HepG2 (cell line): ENCODE data around the gene GPC4. TPM values are rescaled to one million over a fixed set of nuclear protein-coding genes. Genes with fewer than 3 reads are reported as not detected.

Experiments
- ATAC-seq: fragments of 200-7000 bp; cut with Tn5 transposase; 3 replicates; pipeline ENCODE4 v1.9.1; 2020; ENCODE audit warnings: mild to moderate bottlenecking, moderate library complexity
- BruUV-seq: library from RNA; stranded (reverse); fragments of 400-500 nt; replicated peaks from 2 replicates; lab custom pipeline; 2021; lab: Mats Ljungman, UMichigan
- CTCF ChIA-PET: fragments of 300-600 bp; formaldehyde crosslinking; extraction: SDS; loops from one replicate; lab custom pipeline; 2021; ENCODE audit warnings: low total read pairs, inconsistent platforms, low intra/inter-chr PET ratio; lab: Yijun Ruan, JAX
- POLR2A ChIA-PET: fragments of 350-600 bp; sonication (Branson Sonifier 250); formaldehyde crosslinking; loops from one replicate; lab custom pipeline; 2020; ENCODE audit warnings: antibody characterized with exemption, inconsistent platforms; lab: Yijun Ruan, JAX
- DNase-seq: peaks from one replicate; pipeline ENCODE4 v3.0.0-alpha.2; 2015; ENCODE audit warnings: low spot score
- FAIRE-seq: peaks from 3 replicates; lab custom pipeline; 2011; peaks lifted over from hg19 to GRCh38; lab: Jason Lieb, UNC
- H2AFZ ChIP-seq: one replicate; pipeline ENCODE4 v1.6.1; 2011; ENCODE audit warnings: low read length, inconsistent platforms
- H3K27ac ChIP-seq: fragments of 300-600 bp; 3 replicates; pipeline ENCODE4 v1.8.0; 2011; ENCODE audit warnings: mixed run types, mild to moderate bottlenecking, mixed read lengths, low read length, inconsistent platforms; ENCODE audit not compliant: insufficient read depth; ENCODE audit errors: extremely low read length
- H3K27me3 ChIP-seq, 2 experiments: fragments of 200-600 bp in 1 of 2; 2 replicates in 1 of 2; 3 replicates in 1 of 2; pipeline versions ENCODE4 v1.6.0 to v1.8.0; 2011; ENCODE audit warnings: low read length in 2 of 2, mild to moderate bottlenecking in 2 of 2, moderate library complexity in 2 of 2, inconsistent platforms in 1 of 2; ENCODE audit not compliant: insufficient read depth in 2 of 2, control insufficient read depth in 1 of 2
- H3K36me3 ChIP-seq, 2 experiments: fragments of 200-600 bp in 1 of 2; replicated peaks in 1 of 2; 2 replicates in 1 of 2; 3 replicates in 1 of 2; pipeline versions ENCODE4 v1.5.1 to v1.8.0; 2011; ENCODE audit warnings: low read length in 2 of 2, inconsistent platforms in 1 of 2; ENCODE audit not compliant: insufficient read depth in 2 of 2, control insufficient read depth in 1 of 2
- H3K4me1 ChIP-seq: 2 replicates; pipeline ENCODE4 v1.5.1; 2012; ENCODE audit warnings: low read length, inconsistent platforms; ENCODE audit not compliant: insufficient read depth
- H3K4me2 ChIP-seq: 2 replicates; pipeline ENCODE4 v1.6.0; 2011; ENCODE audit warnings: low read depth, low read length, inconsistent platforms
- H3K4me3 ChIP-seq, 3 experiments: fragments of 200-600 bp in 1 of 3; sonication (generic), shearing (Covaris generic) in 1 of 3; replicated peaks in 1 of 3; 2 replicates each; pipeline ENCODE4 v1.5.1; 2011 to 2016; ENCODE audit warnings: low read length in 3 of 3, inconsistent platforms in 2 of 3, low read depth in 2 of 3, mild to moderate bottlenecking in 2 of 3, control low read depth in 1 of 3, mixed read lengths in 1 of 3; ENCODE audit not compliant: insufficient read depth in 1 of 3
- H3K79me2 ChIP-seq: one replicate; pipeline ENCODE4 v1.6.1; 2011; ENCODE audit warnings: low read length, inconsistent platforms; ENCODE audit not compliant: insufficient read depth
- H3K9ac ChIP-seq: 2 replicates; pipeline ENCODE4 v1.6.0; 2011; ENCODE audit warnings: mild to moderate bottlenecking, low read depth, low read length, inconsistent platforms; ENCODE audit not compliant: insufficient read depth
- H3K9me3 ChIP-seq: 2 replicates; pipeline ENCODE4 v1.5.1; 2012; ENCODE audit warnings: mild to moderate bottlenecking, low read length
- H4K20me1 ChIP-seq: 2 replicates; pipeline ENCODE4 v1.6.0; 2011; ENCODE audit warnings: inconsistent platforms, mild to moderate bottlenecking, low read length, moderate library complexity; ENCODE audit not compliant: insufficient read depth
- CBX5 ChIP-seq: sonication (generic); formaldehyde crosslinking; IDR thresholded peaks from 2 replicates; pipeline ENCODE4 v1.4.0; 2020; ENCODE audit warnings: missing genetic modification reagents, borderline replicate concordance
- KDM5B ChIP-seq: sonication (generic); formaldehyde crosslinking; IDR thresholded peaks from 2 replicates; pipeline ENCODE4 v1.4.0; 2020; ENCODE audit warnings: missing genetic modification reagents, mild to moderate bottlenecking, borderline replicate concordance
- MED1 ChIP-seq: sonication (generic); formaldehyde crosslinking; IDR thresholded peaks from 2 replicates; pipeline ENCODE4 v1.4.0; 2020; ENCODE audit warnings: missing genetic modification reagents
- MXI1 ChIP-seq: IDR thresholded peaks from 3 replicates; pipeline ENCODE4 v1.6.1; 2012; ENCODE audit warnings: low read depth, low read length, inconsistent platforms, borderline replicate concordance
- NPAS2 ChIP-seq: sonication (generic); formaldehyde crosslinking; IDR thresholded peaks from 2 replicates; pipeline ENCODE4 v1.8.0; 2022; ENCODE audit warnings: mild to moderate bottlenecking, missing genetic modification reagents, borderline replicate concordance
- PHB2 ChIP-seq: fragments of 450-650 bp; IDR thresholded peaks from 2 replicates; pipeline ENCODE4 v1.6.1; 2018; ENCODE audit not compliant: partially characterized antibody
- SMAD9 ChIP-seq: sonication (generic); formaldehyde crosslinking; IDR thresholded peaks from 2 replicates; pipeline ENCODE4 v1.5.1; 2020; ENCODE audit warnings: mild to moderate bottlenecking, missing genetic modification reagents
- ZMYM4 ChIP-seq: sonication (generic); formaldehyde crosslinking; IDR thresholded peaks from 2 replicates; pipeline ENCODE4 v1.8.1; 2023; ENCODE audit warnings: mild to moderate bottlenecking, missing genetic modification reagents
- WGBS: methylation state at CpG from one replicate; pipeline ENCODE4 v1.1.6; 2017; ENCODE audit warnings: low lambda C conversion rate; 5-methylcytosine and 5-hydroxymethylcytosine counted together
- in situ Hi-C: cut with HindIII; loops from 2 replicates; pipeline ENCODE4 v1.10.0; 2017; ENCODE audit warnings: low pct_unique_long_range_greater_than_20kb; ENCODE audit not compliant: extremely low pct_ligation_motif_present
- intact Hi-C: fragments of 100-400 bp; cut with micrococcal nuclease; formaldehyde crosslinking; loops from one replicate; pipeline ENCODE4 v1.10.0; 2022; ENCODE audit not compliant: unreplicated experiment
- polyA plus RNA-seq, 8 experiments: library from polyadenylated mRNA; depleted of rRNA in 3 of 8; stranded (reverse) in 7 of 8; unstranded in 1 of 8; fragments of >200 nt; fragmentation: Illumina TruSeq in 4 of 8; extraction: Trizol in 4 of 8; gene quantifications; 2 replicates each; pipeline versions ENCODE4 v1.2.1 to v1.2.3, GENCODE V29; 2011 to 2016; ENCODE audit warnings: low read depth in 4 of 8, missing spikeins in 1 of 8, mixed read lengths in 1 of 8; ENCODE audit not compliant: insufficient read depth in 1 of 8
- total RNA-seq, 5 experiments: library from RNA; depleted of rRNA; stranded (reverse); fragments of >200 nt; fragmentation: Illumina TruSeq; extraction: Trizol; gene quantifications; 2 replicates each; pipeline ENCODE4 v1.2.3, GENCODE V29; 2016; ENCODE audit warnings: low read depth in 1 of 5
- TF ChIP-seq, protein P1 (sequence below): sonication (generic); formaldehyde crosslinking; IDR thresholded peaks from 2 replicates; pipeline ENCODE4 v1.4.0; 2020; ENCODE audit warnings: missing genetic modification reagents

The GPC4 gene
- total and polyA plus RNA-seq, 2 of the 13 experiments (the other 11 are each of a cell fraction or from before 2014, with no cell fraction given) = 0.29 to 0.38 TPM

DNA sequence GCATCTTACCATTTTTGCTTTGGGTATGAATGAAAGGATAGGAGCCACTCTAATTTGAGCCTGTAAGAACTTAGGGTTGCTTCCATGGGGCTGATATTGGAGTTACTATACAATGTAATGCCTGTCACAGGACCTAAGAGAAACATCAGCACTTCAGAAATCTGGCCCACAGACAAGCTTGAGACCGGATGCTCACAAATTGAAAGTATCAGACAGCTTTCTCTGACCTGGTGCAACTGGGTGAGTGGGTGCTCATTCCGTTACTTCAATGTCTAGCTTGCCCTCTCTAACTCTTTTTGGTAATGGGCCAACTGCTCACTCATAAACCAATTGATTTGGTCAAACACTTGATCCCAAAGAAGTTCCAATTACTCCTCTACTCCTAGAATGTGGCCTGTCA lies 62.1 kb downstream of the GPC4 start:
- Histone ChIP-seq H3K9ac (no peak overlapping the region), H3K4me2 (no peak overlapping the region), H3K79me2 (no peaks in the 10 kb centered on the region), H3K4me1 (no peaks in the 10 kb centered on the region), H3K36me3 (no peaks in the 10 kb centered on the region), H3K9me3 (no peaks in the 10 kb centered on the region), H4K20me1 (no peaks in the 10 kb centered on the region), H3K4me3 (no peak overlapping the region), H2AFZ (no peak overlapping the region), H3K27me3 (no peaks in the 10 kb centered on the region; a peak in 1 of 5 replicates), H3K27ac (no peak overlapping the region)
- no peak for TF ChIP-seq MED1 (CRISPR knock-in tag)
- ATAC-seq (no peak), DNase-seq (no peak), FAIRE-seq (no peak)
- POLR2A ChIA-PET = no interaction called here
- in situ Hi-C loops = no loop called here
- intact Hi-C loops = no loop called here
- no CpG with 5 or more reads among the region's 2 CpGs for WGBS
- CTCF ChIA-PET = no interaction called here
- no TSS peak for BruUV-seq

DNA sequence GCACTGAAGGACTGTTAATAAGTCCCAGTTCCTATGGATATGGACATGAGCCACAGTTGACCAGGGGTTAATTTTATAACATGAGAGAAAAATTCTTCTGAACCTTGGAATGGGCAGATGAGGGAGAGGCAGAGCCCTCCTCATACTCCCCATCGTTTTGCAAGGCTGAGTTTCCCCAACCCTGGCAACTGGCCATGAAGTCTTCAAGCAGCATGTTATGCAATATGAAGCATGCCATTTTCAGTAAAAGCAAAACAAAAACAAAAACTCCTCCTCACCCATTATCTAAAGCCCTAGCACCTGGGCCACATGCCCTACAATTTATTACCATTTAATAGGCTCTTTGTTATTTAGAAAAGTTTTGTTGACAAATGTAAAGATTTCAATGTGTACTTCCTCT lies 64.5 kb downstream of the GPC4 start:
- Histone ChIP-seq H3K4me3 (no peak overlapping the region), H3K27me3 (no peaks in the 10 kb centered on the region; a peak in 1 of 5 replicates), H3K9ac (no peak overlapping the region), H3K4me1 (no peaks in the 10 kb centered on the region), H3K4me2 (no peak overlapping the region), H3K9me3 (no peaks in the 10 kb centered on the region), H2AFZ (no peak overlapping the region), H3K36me3 (no peaks in the 10 kb centered on the region), H3K27ac (no peak overlapping the region), H4K20me1 (no peaks in the 10 kb centered on the region), H3K79me2 (no peaks in the 10 kb centered on the region)
- BruUV-seq = no TSS peak
- TF ChIP-seq NPAS2 (CRISPR knock-in tag) (no peak), ZMYM4 (CRISPR knock-in tag) (no peak), CBX5 (CRISPR knock-in tag) (no peak), MXI1 (no peak), SMAD9 (CRISPR knock-in tag) (no peak), PHB2 (no peak), KDM5B (no peak)
- TF ChIP-seq, protein P1, sequence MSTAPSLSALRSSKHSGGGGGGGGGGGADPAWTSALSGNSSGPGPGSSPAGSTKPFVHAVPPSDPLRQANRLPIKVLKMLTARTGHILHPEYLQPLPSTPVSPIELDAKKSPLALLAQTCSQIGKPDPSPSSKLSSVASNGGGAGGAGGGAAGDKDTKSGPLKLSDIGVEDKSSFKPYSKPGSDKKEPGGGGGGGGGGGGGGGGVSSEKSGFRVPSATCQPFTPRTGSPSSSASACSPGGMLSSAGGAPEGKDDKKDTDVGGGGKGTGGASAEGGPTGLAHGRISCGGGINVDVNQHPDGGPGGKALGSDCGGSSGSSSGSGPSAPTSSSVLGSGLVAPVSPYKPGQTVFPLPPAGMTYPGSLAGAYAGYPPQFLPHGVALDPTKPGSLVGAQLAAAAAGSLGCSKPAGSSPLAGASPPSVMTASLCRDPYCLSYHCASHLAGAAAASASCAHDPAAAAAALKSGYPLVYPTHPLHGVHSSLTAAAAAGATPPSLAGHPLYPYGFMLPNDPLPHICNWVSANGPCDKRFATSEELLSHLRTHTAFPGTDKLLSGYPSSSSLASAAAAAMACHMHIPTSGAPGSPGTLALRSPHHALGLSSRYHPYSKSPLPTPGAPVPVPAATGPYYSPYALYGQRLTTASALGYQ = no peak
- CTCF ChIA-PET = no interaction called here
- POLR2A ChIA-PET = no interaction called here
- DNase-seq = no peak
- ATAC-seq = no peak
- in situ Hi-C loops (no loop called here), intact Hi-C loops (no loop called here)
- no peak for FAIRE-seq
- 0% methylated on average over 1 of the region's 1 CpG for WGBS
